Measurements from ENCODE around the gene TMEM255B.

The TMEM255B gene

DNA sequence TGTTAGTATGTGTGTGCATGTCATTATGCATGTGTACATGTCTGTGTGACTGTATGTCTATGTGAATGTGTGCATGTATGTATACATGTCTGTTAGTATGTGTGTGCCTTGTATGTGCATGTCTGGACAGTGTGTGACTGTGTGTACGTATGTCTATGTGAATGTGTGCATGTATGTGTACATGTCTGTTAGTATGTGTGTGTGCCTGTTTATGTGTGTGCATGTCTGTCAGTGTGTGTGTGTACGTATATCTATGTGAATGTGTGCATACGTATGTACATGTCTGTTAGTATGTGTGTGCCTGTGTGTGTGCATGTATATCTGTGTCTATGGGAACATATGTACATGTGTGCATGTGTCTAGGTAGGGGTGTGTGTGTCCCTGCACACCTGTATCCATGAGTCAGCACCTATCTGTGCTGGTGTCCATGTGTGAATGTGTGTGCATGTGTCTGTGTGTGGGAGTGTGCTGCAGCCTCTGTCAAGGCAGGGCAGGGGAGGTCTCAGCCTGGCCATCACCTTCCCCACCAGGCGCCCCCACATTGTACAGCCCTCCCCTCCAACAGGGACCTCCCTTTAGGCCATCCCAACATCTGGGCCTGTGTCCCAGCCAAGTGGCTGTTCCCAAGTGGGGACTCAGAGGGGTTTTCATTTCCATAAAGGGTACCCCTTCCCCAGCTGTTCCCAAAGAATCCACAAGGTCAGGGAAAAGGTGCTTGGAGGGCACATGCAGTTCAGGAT lies 100.5 kb downstream of the TMEM255B start:
- Mint-ChIP-seq H3K4me1 (peaks cover 25% of the 10 kb centered on the region), H3K27me3 (peaks cover 45% of the 10 kb centered on the region), H3K27ac (no peak overlapping the region), H3K4me3 (no peak overlapping the region), H3K9me3 (peaks cover 14 to 16% of the 10 kb centered on the region in 2 donors)
- DNase-seq (no peak), ATAC-seq (no peak)

DNA sequence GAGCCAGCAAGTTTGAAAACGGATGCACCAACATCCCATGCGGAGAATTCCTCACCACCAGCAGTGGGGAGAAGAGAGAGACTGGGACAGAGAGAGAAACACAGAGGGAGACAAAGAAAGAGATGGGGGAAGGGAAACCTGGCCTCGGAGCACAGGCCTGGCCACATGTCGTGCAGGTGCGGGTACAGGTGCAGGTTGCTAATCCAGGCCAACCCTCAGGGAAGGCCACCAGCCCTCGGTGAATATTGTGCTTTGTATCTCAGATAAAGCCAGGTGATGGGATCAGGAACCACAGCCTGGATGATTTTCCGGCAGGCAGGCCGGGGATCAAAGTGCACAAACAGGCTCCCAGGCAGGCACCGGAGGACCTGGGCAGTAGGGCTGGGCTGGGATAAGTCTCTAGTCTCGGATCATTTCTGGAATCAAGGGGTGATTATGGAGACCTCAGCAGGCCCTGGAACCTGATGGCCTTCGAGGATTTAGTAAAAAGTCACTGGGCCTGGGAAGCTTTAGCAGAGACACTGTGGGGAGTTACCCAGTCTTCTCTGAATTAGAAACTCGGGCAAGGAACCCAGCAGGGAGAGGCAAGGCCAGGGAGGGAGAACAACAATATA lies 101.1 kb downstream of the TMEM255B start:
- Mint-ChIP-seq H3K27me3 (peaks cover 47% of the 10 kb centered on the region), H3K4me3 (no peak overlapping the region), H3K9me3 (peaks cover 14 to 16% of the 10 kb centered on the region in 2 donors), H3K27ac (peak overlapping the region in 1 of 2 donors; percentile 4), H3K4me1 (peaks cover 22% of the 10 kb centered on the region)
- DNase-seq, result no peak
- no peak for ATAC-seq

DNA sequence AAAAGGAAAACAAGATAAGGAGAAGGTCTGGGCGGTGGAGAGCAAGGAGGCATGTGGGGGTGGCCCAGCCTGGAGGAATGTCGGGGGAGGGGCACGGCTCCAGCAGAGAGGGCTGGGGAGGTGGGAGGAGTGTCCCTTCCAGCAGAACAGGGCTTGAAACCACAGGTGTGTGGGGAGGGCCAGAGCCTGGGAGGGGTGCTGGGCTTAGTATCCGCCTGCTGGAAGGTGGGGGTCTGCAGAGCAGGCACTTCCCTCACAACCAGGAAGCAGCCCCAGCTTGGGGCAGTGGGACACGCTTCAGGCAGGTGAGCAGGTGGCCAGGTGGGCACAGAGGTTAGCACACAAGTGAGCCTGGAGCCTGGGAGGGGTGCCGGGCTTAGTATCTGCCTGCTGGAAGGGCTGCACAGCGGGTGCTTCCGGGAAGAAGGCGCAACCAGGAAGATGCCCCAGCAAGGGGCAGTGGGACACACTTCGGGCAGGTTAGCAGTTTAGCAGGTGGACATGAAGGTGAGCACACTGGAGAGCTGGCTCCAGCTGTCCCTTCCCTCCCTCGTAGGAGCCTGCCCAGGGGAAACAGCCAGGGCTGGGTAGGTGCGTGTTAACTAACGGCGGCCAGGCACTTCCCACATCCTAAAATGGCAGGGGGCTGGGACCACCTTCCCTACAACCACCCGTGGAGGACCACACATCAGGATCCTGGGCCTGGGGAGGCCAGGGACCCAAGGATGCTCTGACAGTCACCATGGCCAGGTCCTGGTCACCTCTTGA lies 101.8 kb downstream of the TMEM255B start:
- no peak overlapping the region for H3K4me3 Mint-ChIP-seq
- DNase-seq, result no peak
- peaks cover 53% of the 10 kb centered on the region for H3K27me3 Mint-ChIP-seq
- no peak for ATAC-seq
- H3K27ac Mint-ChIP-seq, result peak overlapping the region in 1 of 2 donors; percentile 4
- H3K4me1 Mint-ChIP-seq, result peaks cover 22% of the 10 kb centered on the region
- H3K9me3 Mint-ChIP-seq, result peaks cover 14 to 16% of the 10 kb centered on the region in 2 donors

DNA sequence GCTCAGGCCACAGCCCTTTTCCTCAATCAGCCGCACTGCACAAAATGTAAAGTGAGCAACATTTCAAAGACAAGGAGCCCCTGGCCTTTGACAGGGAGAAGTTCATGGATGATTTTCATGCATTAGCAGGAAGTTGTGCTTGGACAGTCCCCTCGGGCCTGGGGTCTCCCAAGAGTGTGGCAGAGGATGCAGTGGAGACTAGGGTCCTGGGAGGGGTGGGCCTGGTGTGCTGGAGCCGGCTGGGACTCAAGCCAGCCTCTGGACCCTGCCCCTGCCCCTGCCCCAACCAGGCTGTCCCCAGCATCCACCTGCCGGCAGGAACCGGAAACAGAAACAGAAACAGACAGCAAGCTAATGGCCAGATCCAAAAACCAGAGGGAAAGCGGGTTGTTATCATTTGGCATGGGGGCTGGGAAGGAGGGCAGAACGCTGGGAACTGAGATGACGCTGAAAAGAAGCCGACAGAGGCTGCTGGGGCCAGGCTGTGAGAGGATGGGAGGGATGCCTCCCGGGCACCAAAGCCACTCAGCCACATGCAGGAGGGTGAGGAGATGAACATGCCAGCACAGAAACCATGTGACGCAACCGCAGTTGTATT lies 102.5 kb downstream of the TMEM255B start:
- no peak overlapping the region for H3K27ac Mint-ChIP-seq
- peaks cover 14 to 16% of the 10 kb centered on the region in 2 donors for H3K9me3 Mint-ChIP-seq
- peaks cover 22% of the 10 kb centered on the region for H3K4me1 Mint-ChIP-seq
- H3K27me3 Mint-ChIP-seq, result peaks cover 53% of the 10 kb centered on the region
- H3K4me3 Mint-ChIP-seq, result peak overlapping the region in 1 of 2 donors; percentile 21
- ATAC-seq (no peak), DNase-seq (no peak)

DNA sequence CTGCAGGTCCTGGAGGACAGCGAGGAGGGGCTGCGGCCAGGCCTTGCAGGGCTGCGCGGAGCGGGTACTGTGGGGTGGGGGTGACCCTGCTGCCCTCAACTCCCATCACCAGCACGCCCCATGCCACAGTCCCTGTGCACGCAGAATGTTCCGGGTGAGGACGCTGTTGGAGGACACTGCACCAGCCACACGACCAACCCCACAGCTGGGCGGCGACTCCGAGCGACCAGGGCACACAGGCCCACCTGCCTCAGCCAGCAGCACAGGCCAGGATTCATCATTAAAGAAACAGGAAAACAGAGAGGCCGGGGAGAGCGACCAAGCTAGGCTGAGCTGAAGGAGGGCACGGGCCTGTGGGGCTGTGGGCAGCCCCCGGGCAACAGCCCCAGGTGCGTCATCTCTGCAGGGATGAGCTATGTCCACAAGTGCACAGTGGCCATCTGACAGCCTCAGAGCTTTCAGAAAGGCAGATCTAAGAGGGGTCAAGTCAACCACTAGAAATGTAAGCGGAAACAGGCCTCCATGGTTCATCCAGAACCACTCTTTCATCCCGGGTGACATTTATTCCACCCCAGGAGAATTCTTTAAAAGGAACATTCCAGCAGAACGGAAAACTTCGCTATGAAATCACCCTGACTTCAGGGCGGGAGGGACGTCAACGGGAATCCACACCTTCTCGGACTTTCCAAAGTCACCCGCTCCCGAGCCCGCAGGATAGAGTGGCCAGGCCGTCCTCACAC lies 103.3 kb downstream of the TMEM255B start:
- Mint-ChIP-seq H3K4me1 (peaks cover 22% of the 10 kb centered on the region), H3K4me3 (peak overlapping the region; percentile 66 to 86), H3K27ac (no peak overlapping the region), H3K27me3 (peaks cover 53% of the 10 kb centered on the region), H3K9me3 (peaks cover 14 to 16% of the 10 kb centered on the region in 2 donors)
- DNase-seq, result no peak
- ATAC-seq, result no peak

DNA sequence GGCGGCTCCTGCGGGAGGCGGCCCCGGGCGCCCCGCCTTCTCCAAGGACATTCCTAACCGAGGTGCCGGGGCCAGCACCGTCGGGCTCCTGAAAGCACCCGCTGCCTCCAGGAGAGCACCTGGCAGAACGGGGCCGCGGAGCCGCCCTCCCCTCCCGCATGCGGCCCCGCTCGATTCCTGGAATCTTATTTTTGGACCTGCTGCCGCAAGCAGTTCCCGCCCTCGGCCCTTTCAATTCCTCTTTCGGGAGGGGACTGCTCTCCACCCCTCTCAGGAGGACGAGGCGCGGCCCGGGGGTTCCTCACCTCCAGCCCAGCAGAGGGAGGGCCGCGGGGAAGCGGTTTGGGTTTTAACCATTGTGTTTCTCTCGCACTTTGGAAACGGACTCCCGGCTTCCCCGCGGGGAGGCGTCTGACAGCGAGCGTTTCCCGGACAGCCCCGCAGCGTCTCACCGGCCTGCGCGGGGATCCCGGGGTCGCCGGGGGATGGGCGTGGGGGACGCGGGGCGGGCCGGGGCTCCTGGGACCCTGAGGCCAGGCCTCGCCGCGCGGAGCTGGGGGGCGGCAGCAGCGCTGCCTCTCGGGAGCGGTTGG lies 104.0 kb downstream of the TMEM255B start:
- peak overlapping the region; percentile 74 to 86 for H3K4me3 Mint-ChIP-seq
- H3K27ac Mint-ChIP-seq, result peak overlapping the region in 1 of 2 donors; percentile 39
- H3K4me1 Mint-ChIP-seq, result peaks cover 26% of the 10 kb centered on the region
- ATAC-seq (peak; percentile 45), DNase-seq (no peak)
- H3K27me3 Mint-ChIP-seq, result peaks cover 57% of the 10 kb centered on the region
- H3K9me3 Mint-ChIP-seq, result peaks cover 14 to 16% of the 10 kb centered on the region in 2 donors

DNA sequence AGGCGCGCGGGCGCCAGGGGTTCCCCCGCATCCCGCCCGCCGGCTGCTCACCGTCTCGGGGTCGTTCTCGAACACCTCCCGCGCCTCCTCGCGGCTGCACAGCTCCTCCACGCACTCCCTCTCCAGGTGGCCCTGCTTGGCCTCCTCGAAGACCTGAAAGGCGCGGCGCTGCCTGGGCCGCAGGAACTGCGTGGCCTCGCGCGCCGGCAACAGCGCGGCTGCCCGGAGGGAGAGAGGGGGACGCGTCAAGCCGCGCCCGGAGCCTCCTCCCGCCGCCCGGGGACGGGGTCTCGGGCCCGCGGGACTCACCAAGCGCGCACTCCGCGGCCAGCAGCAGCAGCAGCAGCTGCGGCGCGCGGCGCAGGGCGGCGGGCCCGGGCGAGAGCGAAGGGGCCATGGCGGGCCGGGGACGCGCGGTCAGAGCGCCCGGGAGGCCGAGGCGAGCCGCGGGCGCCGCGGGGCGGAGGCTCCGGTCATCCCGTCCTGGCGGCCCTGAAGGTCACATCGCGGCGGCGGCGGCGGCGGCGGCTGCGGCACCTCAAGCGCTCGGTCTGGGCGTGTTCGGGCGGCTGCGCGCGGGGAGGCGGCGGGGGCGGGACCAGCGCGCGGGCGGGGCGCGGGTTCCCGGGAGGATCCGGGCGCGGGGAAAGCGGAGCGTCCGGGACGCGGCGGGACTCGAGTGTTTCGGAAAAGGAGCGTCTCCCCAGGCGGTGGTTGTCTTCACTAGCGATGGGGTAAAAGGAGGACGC lies 104.7 kb downstream of the TMEM255B start, which contains the start of gene GAS6:
Gene GAS6 (minus strand): TSS at position 553 of the 749 bp plus-strand sequence. CDS start 156 bp downstream, at position 397.
- ATAC-seq, result peak; percentile 75
- peak within 1 kb of the TSS; percentile 74 to 86 for H3K4me3 Mint-ChIP-seq
- DNase-seq, result peak; percentile 32 to 33
- H3K27me3 Mint-ChIP-seq, result peaks cover 61% of the 10 kb centered on the region
- H3K4me1 Mint-ChIP-seq, result peaks cover 27% of the 10 kb centered on the region
- peak within 1 kb of the TSS in 1 of 2 donors; percentile 39 for H3K27ac Mint-ChIP-seq
- peaks cover 8 to 10% of the 10 kb centered on the region in 2 donors for H3K9me3 Mint-ChIP-seq

DNA sequence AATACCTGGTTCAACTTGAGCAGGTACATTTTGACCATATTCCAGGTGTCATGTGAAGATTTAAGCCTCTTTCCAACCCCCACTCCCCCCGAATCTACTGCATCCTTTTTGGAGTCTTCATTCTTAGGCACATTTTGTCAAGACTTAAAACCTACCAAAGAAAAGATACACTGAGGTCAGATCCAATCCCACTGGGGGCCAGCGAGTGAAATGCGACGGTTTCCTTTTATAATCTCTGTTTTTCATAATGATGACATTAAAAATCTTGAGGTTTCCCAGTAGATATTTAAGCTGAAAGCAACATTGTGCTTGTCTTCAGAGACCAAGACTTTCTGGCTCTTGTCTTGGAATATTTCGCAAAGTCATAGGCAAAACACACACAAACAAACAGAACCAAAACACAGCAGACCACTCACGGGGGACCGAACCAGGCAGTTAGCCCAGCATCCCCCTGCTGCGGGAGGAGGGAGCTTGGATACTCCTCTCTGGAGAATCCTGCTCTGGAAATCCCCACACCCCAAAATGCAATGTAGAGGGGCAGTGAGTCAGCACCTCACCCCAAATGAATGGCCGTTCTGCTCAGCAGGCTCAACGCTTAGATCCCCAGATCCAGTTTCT lies 105.4 kb downstream of the TMEM255B start:
- peak overlapping the region; percentile 68 to 71 for H3K4me3 Mint-ChIP-seq
- DNase-seq (no peak), ATAC-seq (no peak)
- peaks cover 62% of the 10 kb centered on the region for H3K27me3 Mint-ChIP-seq
- peaks cover 27% of the 10 kb centered on the region for H3K4me1 Mint-ChIP-seq
- peaks cover 2 to 3% of the 10 kb centered on the region in 2 donors for H3K9me3 Mint-ChIP-seq
- no peak overlapping the region for H3K27ac Mint-ChIP-seq

DNA sequence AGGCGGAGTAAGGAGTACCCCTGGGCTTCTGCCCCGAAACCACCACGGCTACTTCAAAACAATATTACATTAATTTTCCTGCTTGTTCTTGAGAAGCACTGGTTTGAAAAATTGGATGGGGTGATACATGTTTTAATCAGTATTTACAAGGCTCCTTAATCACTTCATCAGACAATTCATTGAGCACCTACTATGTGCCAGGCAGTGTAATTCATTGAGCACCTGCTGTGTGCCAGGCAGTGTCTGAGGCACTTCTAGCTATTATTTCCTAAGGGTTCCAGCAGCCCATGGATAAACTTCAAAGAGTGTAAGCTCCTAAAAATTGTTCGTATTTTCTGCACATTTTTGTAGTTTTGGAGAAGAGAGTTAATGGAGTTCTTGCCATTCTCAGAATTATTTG lies 106.4 kb downstream of the TMEM255B start:
- Mint-ChIP-seq H3K27me3 (peaks cover 70% of the 10 kb centered on the region), H3K4me1 (peaks cover 27% of the 10 kb centered on the region), H3K4me3 (no peak overlapping the region), H3K27ac (no peak overlapping the region), H3K9me3 (no peaks in the 10 kb centered on the region)
- DNase-seq (no peak), ATAC-seq (no peak)
